COLO668 (cell line): ENCODE results near the gene ATXN1.

ENCODE experiments used
- DNase-seq: peaks from one replicate; lab custom pipeline; 2025; ENCODE audit not compliant: unreplicated experiment; lab: John Stamatoyannopoulos, UW

ATXN1 gene

GRCh38 chr6:16331384-16332174 is 429.7 kb downstream of the ATXN1 start:
- DNase-seq = peak; percentile 51

GRCh38 chr6:16329233-16329632 is 432.0 kb downstream of the ATXN1 start:
- no peak for DNase-seq

DNA sequence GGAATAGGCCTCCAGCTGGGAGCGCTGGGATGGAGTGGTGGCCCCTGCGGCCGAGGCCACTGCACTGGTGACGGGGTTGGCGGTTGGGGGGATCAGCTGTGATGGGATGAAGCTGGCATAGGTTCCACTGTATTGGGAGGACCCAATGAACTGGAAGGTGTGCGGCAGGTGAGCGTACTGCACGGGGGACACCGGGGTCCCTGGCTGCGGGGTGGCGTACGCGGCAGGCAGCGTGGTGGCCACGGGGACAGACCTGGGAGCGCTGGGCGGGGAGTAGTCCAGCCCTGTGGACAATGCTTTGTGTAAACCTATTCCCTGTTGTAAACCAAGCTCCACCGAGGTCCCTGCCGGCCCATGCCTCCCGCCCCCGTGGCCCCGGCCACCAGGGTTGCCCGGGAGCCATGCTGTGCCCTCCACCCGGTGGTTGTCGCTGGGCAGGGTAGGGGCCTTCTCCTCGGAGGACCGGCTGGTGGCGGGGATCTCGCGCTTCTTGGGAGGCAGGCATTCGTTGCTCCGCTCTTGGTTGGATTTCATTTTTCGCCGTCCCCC is 433.4 kb downstream of the ATXN1 start:
- no peak for DNase-seq

DNA sequence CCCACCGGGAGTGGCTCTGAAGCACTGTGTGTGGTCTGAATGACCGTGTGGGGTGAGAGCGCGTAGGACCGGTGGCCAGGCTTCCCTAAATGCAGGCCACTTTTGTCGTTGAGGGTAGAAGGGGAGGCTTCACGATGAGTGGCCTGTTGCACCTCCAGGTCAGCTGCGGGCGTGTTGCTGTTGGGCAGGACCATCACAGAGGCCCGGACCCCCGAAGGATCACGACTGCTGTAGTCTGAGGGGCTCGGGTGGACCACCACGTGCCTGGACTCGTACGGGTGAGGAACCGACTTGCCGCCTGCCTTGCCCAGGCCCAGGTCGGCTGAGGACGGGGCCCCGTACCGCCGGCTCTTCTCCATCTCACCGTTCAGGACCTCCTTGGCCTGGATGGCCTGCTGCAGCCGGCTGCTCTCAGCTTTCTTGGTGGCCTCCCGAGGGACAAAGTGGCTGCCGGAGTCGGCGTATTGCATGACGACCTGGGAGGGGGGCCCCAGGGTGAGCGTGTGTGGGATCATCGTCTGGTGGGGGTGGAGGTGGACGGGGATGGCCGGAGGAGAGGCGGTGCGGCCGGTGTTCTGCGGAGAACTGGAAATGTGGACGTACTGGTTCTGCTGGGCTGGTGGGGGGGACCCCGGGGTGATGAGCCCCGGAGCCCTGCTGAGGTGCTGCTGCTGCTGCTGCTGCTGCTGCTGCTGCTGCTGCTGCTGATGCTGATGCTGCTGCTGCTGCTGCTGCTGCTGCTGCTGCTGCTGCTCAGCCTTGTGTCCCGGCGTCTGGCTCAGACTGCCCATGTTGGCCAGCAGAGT is 434.1 kb downstream of the ATXN1 start:
- no peak for DNase-seq

DNA sequence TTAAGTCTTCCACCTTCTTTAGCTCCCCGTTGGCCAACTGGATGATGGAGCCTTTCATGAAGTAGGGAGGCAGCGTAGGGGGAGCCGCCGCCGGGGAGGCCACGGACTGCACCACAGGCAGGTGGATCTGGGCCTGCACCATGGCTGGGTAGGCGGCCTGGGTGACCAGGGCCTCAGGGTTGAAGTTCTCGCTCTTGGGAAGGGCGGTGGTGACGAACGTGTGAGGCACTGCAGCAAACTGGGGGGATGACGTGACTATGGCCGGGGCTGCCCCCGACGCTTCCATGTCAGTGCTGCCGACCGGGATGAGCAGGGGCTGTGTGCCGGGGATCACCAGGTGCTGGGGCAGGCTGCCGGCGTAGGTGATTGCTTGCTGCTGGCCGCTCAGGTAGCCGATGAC is 434.7 kb downstream of the ATXN1 start:
- DNase-seq = no peak

- DNase-seq = no peak
Observed at GRCh38 chr6:16324606-16325225, 436.5 kb downstream of the ATXN1 start.

DNA sequence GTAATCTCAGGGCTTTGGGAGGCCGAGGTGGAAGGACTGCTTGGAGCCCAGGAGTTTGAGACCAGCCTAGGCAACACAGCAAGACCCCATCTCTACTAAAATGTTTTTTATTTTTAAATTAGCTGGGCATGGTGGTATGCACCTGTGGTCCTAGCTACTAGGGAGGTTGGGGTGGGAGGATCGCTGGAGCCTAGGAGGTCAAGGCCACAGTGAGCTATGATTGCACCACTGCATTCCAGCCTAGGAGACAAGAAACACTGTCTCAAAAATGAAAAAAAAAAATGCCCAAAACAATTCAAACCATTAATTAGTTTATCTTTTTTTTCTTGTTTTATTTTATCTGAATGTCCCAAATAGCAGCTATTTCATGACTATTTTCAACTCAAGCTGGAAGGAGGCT is 437.1 kb downstream of the ATXN1 start:
- no peak for DNase-seq

DNA sequence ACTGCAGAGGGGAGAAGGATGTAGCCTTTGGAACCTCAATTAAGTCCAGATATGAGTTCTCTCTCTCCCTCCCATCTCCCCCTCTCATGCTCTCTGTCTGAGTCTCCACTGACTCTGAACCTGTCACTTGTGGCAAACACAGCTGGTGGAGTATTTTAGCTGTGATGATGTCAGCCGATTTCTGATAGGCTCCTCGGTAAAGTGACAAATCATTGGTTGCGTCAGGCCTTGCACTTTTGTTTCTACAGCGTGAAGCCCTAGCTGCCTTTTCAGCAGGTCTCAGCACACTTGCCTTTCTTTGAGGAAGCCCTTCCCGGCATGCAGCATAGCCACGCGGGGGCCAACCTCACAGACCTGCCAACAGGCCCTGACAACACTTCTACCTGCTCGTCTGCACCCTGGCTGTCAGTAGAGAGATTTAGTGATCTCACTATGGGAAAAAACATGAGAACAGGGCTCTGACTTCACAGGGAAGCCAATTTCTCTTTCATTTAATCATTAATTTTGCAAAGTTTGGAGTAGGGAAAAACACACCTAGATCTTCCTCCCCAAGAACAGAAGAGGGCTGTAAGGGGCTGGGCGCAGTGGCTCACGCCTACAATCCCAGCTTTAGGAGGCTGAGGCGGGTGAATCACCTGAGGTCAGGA is 438.5 kb downstream of the ATXN1 start:
- peak; percentile 25 for DNase-seq

DNA sequence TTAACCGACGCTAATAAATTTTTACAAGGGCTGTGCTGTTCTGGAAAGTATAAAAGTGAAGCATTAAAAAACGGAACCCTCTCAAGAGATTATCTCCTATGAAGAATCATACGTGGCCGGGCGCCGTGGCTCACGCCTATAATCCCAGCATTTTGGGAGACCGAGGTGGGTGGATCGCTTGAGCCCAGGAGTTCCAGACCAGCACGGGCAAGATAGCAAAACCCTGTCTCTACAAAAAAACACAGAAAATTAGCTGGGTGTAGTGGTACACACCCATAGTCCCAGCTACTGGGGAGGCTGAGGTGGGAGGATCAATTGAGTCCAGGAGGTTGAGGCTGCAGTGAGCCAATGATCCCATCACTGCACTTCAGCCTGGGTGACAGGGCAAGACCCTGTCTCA is 439.4 kb downstream of the ATXN1 start:
- DNase-seq = no peak

DNA sequence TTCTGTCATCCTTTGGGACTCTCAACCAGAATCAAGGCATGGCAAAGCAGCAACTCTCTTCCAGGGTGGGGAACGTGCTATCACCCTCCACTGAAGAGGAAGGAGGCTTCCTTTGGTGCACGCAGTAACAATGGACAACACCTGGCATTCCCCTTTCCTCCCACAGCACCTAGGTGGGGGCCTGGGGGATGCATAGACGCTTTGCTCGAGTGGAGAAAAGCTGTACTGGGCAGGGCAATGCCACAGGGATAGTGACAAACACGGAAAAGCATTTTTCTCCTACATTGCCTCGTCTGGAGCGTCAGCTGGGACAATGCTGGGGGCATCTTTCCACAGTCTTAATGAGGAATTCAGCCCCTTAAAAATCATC is 439.9 kb downstream of the ATXN1 start:
- no peak for DNase-seq

DNA sequence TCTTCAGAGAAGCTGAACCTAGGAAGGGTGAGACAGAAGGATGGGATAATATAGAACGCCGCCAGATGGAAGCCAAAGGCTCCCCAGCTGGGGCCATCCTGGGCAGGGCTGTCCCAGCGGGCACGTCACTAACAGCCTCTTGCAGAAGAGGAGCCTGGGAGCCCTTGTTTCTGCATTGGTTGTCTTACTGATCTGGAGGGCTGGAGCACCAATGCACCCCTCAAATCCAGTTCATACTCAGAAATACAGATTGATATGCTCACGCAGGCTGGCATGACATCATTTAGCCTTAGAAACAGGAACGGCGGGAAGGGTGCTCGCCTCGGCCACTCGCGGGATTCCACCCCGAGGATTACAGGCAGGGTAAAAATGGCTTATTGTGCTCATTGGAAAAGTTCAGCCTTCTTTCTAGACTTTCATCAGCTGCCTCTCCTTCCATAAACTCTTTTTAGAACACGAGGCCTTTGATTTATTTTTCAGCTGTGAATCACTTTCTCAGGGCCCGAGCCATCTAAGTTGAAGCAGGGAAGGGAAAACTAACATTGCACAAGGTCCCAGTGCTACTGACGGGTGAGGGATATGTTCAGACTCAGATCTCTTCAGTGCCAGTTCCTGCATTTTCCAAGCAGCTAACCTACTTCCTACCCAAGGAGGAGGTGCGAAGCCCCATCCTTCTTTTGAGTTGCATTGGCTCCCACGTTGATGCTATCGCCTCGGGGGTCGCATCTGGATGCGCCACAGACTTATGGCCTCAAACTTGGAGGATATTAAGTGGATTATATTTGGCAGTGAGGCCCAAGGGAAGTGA is 440.5 kb downstream of the ATXN1 start:
- DNase-seq = no peak

- peak; percentile 31 for DNase-seq
Observed at GRCh38 chr6:16319813-16320532, 441.3 kb downstream of the ATXN1 start.

GRCh38 chr6:16318953-16319720 is 442.1 kb downstream of the ATXN1 start:
- no peak for DNase-seq

DNA sequence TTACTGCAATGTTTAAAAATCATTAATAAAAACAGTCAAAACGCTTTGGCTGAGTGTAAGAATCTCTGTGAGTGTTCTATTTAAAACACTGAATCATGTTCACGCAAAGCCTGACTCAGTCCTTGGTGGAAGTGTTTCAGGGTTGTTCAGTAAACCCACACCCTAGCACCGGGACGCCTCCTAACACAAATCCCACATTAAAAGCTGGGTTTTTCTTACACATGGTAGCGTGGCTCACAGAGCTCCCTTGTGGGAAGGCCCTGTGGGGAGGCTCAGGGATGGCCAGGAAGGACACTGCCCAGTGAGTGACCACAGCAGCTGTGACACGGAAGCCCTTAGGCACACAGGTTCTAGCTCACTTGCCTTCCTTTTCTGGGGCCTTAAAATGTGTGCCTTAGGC is 442.7 kb downstream of the ATXN1 start:
- DNase-seq = no peak

GRCh38 chr6:16316741-16317251 is 444.5 kb downstream of the ATXN1 start:
- DNase-seq = no peak

DNA sequence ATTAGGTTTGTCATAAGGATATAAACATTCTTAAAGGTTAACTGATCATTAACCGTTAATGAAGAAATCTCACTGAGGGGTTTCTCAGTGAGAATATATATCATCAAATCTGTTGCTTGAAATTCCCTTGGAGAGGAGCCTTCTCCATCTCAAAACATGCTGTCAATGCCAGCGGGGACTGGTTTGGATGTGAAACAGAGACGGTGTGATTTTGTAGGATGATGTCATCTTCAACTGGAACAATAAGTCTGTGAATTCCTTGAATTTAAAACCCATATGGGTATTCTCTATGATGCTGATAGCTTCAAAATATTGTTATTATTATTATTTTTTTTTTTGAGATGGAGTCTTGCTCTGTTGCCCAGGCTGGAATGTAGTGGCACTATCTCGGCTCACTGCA is 447.0 kb downstream of the ATXN1 start:
- no peak for DNase-seq

DNA sequence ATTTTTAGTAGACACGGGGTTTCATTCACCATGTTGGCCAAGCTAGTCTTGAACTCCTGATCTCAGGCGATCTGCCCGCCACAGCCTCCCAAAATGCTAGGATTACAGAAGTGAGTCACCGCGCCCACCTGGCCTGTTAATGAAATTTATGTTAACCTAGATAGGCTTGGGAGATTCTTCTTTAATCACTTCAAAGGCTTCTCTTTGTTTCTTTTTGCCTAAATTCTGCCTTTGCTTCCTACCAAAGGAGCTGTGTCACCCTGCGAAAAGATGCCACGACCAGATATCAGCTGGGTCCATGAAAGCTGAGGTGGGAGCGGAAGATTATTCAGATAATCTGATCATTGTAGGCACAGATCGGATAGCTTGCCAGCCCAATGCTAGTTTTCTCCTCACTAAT is 447.5 kb downstream of the ATXN1 start:
- no peak for DNase-seq

GRCh38 chr6:16311763-16312162 is 449.5 kb downstream of the ATXN1 start:
- DNase-seq = no peak

DNA sequence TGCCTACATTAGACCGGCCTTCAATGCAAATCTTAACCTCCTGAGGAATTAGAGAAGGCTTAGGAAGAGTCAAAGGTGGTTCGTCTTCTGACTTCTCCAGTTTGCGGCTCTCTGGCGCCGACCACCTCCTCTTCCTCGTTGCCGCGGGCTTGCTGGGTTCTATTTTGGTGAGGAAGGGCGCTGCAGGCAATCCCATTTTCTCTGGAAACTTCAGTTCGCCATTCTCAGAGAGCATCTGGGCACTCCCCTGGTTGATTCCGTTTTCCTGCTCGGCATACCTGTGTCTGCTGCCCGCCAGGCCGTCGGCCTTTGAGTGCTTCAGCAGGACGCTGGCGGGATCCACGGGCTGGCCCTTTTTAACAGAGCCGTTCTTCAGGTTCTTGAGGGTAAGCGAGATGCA is 454.9 kb downstream of the ATXN1 start:
- DNase-seq = no peak
